ENCODE data around the gene ZNF33A. TPM values are rescaled to one million over a fixed set of nuclear protein-coding genes. Genes with fewer than 3 reads are reported as not detected.

Gene ZNF33A
- total RNA-seq, 1 donor from 2014 or later, result 18.7 TPM

Other genes with a start within 250 kb of the ZNF33A start
- gene ZNF248, start 153.1 kb upstream of the ZNF33A start, total RNA-seq, result 10.8 TPM
- 18.9 TPM for gene ZNF25, start 34.0 kb upstream of the ZNF33A start, total RNA-seq
- gene ZNF37A, start 83.7 kb downstream of the ZNF33A start, total RNA-seq, result 9.4 TPM